ENCODE measurements around the gene AQP2.

The AQP2 gene

GRCh38 chr12:49961111-49961922 lies 10.8 kb downstream of the AQP2 start, which contains the start of gene AQP5:
AQP5 (plus strand) TSS chr12:49961872; CDS start chr12:49962018, 146 bp downstream.
- H4K20me1 ChIP-seq (ENCODE audit: control insufficient read depth, insufficient read depth, low read depth, low read length), result no peaks in the 10 kb centered on the region
- H3K4me1 ChIP-seq (ENCODE audit: control insufficient read depth, low read length), result peaks cover 8% of the 10 kb centered on the region
- no peaks in the 10 kb centered on the region for H3F3A ChIP-seq (ENCODE audit: control insufficient read depth, insufficient read depth)
- no peak within 1 kb of the TSS for H3K4me3 ChIP-seq (ENCODE audit: low read length)
- no peak within 1 kb of the TSS for H3K4me2 ChIP-seq (ENCODE audit: low read length)
- no peaks in the 10 kb centered on the region for H3K79me2 ChIP-seq (ENCODE audit: control insufficient read depth, low read length)
- H3K27ac ChIP-seq (ENCODE audit: low read depth, low read length), result no peak within 1 kb of the TSS
- TF ChIP-seq EZH2phosphoT487 (IDR thresholded peaks at IDR 0.05; ENCODE audit: borderline replicate concordance, low read length) (no peak), CTCF (IDR thresholded peaks at IDR 0.05; ENCODE audit: low read depth, low read length, poor library complexity, severe bottlenecking) (no peak)
- H3K9me3 ChIP-seq (ENCODE audit: control insufficient read depth, insufficient read depth, low read length), result no peaks in the 10 kb centered on the region
- H3K9me2 ChIP-seq (replicated peaks; ENCODE audit: control insufficient read depth, low read length), result no peaks in the 10 kb centered on the region
- no peaks in the 10 kb centered on the region for H3K36me3 ChIP-seq (ENCODE audit: control insufficient read depth, low read length)
- H3K27me3 ChIP-seq (ENCODE audit: control insufficient read depth, low read length), result peaks cover 22% of the 10 kb centered on the region

- TF ChIP-seq EZH2phosphoT487 (IDR thresholded peaks at IDR 0.05; ENCODE audit: borderline replicate concordance, low read length) (no peak), CTCF (IDR thresholded peaks at IDR 0.05; ENCODE audit: low read depth, low read length, poor library complexity, severe bottlenecking) (no peak)
- Histone ChIP-seq H3K27ac (ENCODE audit: low read depth, low read length) (no peak overlapping the region), H3K9me2 (replicated peaks; ENCODE audit: control insufficient read depth, low read length) (no peaks in the 10 kb centered on the region), H3K9me3 (ENCODE audit: control insufficient read depth, insufficient read depth, low read length) (no peaks in the 10 kb centered on the region), H3K4me2 (ENCODE audit: low read length) (no peak overlapping the region), H3F3A (ENCODE audit: control insufficient read depth, insufficient read depth) (no peaks in the 10 kb centered on the region), H3K79me2 (ENCODE audit: control insufficient read depth, low read length) (no peaks in the 10 kb centered on the region), H3K4me3 (ENCODE audit: low read length) (no peak overlapping the region), H4K20me1 (ENCODE audit: control insufficient read depth, insufficient read depth, low read depth, low read length) (no peaks in the 10 kb centered on the region), H3K4me1 (ENCODE audit: control insufficient read depth, low read length) (peaks cover 13% of the 10 kb centered on the region), H3K27me3 (ENCODE audit: control insufficient read depth, low read length) (peaks cover 18% of the 10 kb centered on the region), H3K36me3 (ENCODE audit: control insufficient read depth, low read length) (no peaks in the 10 kb centered on the region)
Observed at GRCh38 chr12:49961993-49962764, 11.6 kb downstream of the AQP2 start.

- H3K4me2 ChIP-seq (ENCODE audit: low read length), result no peak overlapping the region
Observed at GRCh38 chr12:49962861-49963765, 12.6 kb downstream of the AQP2 start.

More at GRCh38 chr12:49962861-49963765, 12.6 kb downstream of the AQP2 start:
- H3K9me3 ChIP-seq (ENCODE audit: control insufficient read depth, insufficient read depth, low read length), result no peaks in the 10 kb centered on the region
- TF ChIP-seq EZH2phosphoT487 (IDR thresholded peaks at IDR 0.05; ENCODE audit: borderline replicate concordance, low read length), result no peak
- H3K4me3 ChIP-seq (ENCODE audit: low read length), result no peak overlapping the region
- H4K20me1 ChIP-seq (ENCODE audit: control insufficient read depth, insufficient read depth, low read depth, low read length), result no peaks in the 10 kb centered on the region
- peaks cover 16% of the 10 kb centered on the region for H3K27me3 ChIP-seq (ENCODE audit: control insufficient read depth, low read length)
- H3K9me2 ChIP-seq (replicated peaks; ENCODE audit: control insufficient read depth, low read length), result no peaks in the 10 kb centered on the region
- no peaks in the 10 kb centered on the region for H3F3A ChIP-seq (ENCODE audit: control insufficient read depth, insufficient read depth)
- no peaks in the 10 kb centered on the region for H3K36me3 ChIP-seq (ENCODE audit: control insufficient read depth, low read length)
- H3K4me1 ChIP-seq (ENCODE audit: control insufficient read depth, low read length), result peaks cover 21% of the 10 kb centered on the region
- no peaks in the 10 kb centered on the region for H3K79me2 ChIP-seq (ENCODE audit: control insufficient read depth, low read length)
- H3K27ac ChIP-seq (ENCODE audit: low read depth, low read length), result no peak overlapping the region
